ENCODE data around the gene ERFL.

DNA sequence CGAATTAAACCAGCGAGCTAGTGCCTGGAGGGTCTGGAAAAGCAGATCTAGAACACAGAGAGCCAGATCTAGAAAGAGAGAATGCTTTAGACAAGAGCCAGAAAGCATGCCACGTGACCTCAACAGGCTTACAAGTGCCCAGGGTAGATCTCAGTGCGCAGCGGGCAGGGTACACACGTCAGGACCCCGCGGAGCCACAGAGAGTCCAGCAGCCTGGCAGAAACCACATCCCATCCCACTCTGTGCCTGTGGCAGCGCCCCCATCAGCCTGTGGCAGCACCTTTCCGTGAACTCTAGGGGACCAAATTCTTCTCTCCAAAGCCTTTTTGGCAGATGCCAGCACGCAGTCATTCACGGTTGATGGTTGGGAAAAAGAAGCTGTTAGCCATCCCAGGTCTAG is 39.3 kb downstream of the ERFL start:
- TF ChIP-seq, protein P1, sequence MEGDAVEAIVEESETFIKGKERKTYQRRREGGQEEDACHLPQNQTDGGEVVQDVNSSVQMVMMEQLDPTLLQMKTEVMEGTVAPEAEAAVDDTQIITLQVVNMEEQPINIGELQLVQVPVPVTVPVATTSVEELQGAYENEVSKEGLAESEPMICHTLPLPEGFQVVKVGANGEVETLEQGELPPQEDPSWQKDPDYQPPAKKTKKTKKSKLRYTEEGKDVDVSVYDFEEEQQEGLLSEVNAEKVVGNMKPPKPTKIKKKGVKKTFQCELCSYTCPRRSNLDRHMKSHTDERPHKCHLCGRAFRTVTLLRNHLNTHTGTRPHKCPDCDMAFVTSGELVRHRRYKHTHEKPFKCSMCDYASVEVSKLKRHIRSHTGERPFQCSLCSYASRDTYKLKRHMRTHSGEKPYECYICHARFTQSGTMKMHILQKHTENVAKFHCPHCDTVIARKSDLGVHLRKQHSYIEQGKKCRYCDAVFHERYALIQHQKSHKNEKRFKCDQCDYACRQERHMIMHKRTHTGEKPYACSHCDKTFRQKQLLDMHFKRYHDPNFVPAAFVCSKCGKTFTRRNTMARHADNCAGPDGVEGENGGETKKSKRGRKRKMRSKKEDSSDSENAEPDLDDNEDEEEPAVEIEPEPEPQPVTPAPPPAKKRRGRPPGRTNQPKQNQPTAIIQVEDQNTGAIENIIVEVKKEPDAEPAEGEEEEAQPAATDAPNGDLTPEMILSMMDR (IDR thresholded peaks at IDR 0.05; ENCODE audit: low read depth, low read length), result no peak
- TF ChIP-seq EZH2phosphoT487 (IDR thresholded peaks at IDR 0.05; ENCODE audit: low read depth), result no peak

Data from OCI-LY3 (cell line).